Uterus (tissue), 2 donors: ENCODE results near the gene PPP2R2C.

Experiments used
- POLR2A ChIP-seq, 2 donors: fragments of 450-650 bp; IDR thresholded peaks; one replicate each; pipeline ENCODE4 v1.6.1; 2016; ENCODE audit warnings: antibody characterized with exemption in 2 of 2, mild to moderate bottlenecking in 1 of 2, moderate library complexity in 1 of 2
- TF ChIP-seq, protein P1 (sequence below), 4 experiments: fragments of 200-600 bp in 2 of 4; fragments of 450-650 bp in 2 of 4; sonication (generic) in 2 of 4; IDR thresholded peaks; one replicate each; pipeline ENCODE4 v1.5.1; 2016 to 2019; ENCODE audit warnings: antibody characterized with exemption in 4 of 4, mild to moderate bottlenecking in 2 of 4, moderate library complexity in 1 of 4

DNA sequence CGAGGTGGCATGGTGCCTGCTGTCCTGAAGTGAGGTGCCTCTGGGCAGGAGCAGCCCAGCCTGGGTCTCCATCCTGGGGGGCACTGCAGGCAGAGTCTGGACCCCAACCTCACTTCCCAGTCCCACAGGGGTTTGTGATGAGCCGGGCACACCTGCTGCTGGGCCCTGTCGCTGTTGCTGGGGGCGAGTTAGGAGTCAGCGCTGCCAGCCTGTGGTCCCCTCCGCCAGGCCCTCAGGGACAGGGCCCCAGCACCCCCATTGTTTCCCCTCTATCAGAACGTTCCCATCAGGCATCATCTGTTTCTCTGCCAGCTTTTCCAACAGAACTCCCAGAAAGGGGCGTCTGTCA lies 179.3 kb downstream of the PPP2R2C start:
- no peak for TF ChIP-seq POLR2A (IDR thresholded peaks at IDR 0.05)
- TF ChIP-seq, protein P1, sequence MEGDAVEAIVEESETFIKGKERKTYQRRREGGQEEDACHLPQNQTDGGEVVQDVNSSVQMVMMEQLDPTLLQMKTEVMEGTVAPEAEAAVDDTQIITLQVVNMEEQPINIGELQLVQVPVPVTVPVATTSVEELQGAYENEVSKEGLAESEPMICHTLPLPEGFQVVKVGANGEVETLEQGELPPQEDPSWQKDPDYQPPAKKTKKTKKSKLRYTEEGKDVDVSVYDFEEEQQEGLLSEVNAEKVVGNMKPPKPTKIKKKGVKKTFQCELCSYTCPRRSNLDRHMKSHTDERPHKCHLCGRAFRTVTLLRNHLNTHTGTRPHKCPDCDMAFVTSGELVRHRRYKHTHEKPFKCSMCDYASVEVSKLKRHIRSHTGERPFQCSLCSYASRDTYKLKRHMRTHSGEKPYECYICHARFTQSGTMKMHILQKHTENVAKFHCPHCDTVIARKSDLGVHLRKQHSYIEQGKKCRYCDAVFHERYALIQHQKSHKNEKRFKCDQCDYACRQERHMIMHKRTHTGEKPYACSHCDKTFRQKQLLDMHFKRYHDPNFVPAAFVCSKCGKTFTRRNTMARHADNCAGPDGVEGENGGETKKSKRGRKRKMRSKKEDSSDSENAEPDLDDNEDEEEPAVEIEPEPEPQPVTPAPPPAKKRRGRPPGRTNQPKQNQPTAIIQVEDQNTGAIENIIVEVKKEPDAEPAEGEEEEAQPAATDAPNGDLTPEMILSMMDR (IDR thresholded peaks at IDR 0.05) = no peak
